Neuronal stem cell (in vitro differentiated cells): ENCODE data around the gene KDM5C.

Source experiments
- DNase-seq: peaks from one replicate; pipeline ENCODE4 v3.0.0-alpha.2; 2013; ENCODE audit warnings: low spot score
- H2AFZ ChIP-seq: one replicate; pipeline ENCODE4 v1.6.1; 2013; ENCODE audit warnings: mild to moderate bottlenecking, low read length, inconsistent platforms
- H2AK5ac ChIP-seq: 2 replicates; pipeline ENCODE4 v1.6.1; 2013; ENCODE audit warnings: low read depth, mild to moderate bottlenecking, inconsistent platforms, low read length, moderate library complexity, mixed read lengths
- H2BK120ac ChIP-seq: 2 replicates; pipeline ENCODE4 v1.6.1; 2013; ENCODE audit warnings: low read depth, mild to moderate bottlenecking, inconsistent platforms, low read length, moderate library complexity, mixed read lengths
- H2BK12ac ChIP-seq: one replicate; pipeline ENCODE4 v1.6.1; 2013; ENCODE audit warnings: low read length, inconsistent platforms
- H2BK15ac ChIP-seq: 2 replicates; pipeline ENCODE4 v1.6.1; 2013; ENCODE audit warnings: mild to moderate bottlenecking, low read length, inconsistent platforms, mixed read lengths
- H2BK5ac ChIP-seq: one replicate; pipeline ENCODE4 v1.6.1; 2013; ENCODE audit warnings: inconsistent platforms, mild to moderate bottlenecking, low read length, moderate library complexity
- H3K14ac ChIP-seq: one replicate; pipeline ENCODE4 v1.6.1; 2013; ENCODE audit warnings: low read length, inconsistent platforms
- H3K18ac ChIP-seq: 2 replicates; pipeline ENCODE4 v1.6.1; 2013; ENCODE audit warnings: low read length, inconsistent platforms
- H3K23ac ChIP-seq: 2 replicates; pipeline ENCODE4 v1.6.1; 2013; ENCODE audit warnings: low read depth, mild to moderate bottlenecking, mixed read lengths, low read length, inconsistent platforms; ENCODE audit not compliant: poor library complexity
- H3K27ac ChIP-seq: replicated peaks from 3 replicates; pipeline ENCODE4 v1.5.1; 2013; ENCODE audit warnings: low read length, inconsistent platforms
- H3K27me3 ChIP-seq, 3 experiments: 2 replicates each; pipeline ENCODE4 v1.6.1; 2013; ENCODE audit warnings: low read length in 3 of 3, mild to moderate bottlenecking in 2 of 3, inconsistent platforms in 1 of 3, low read depth in 1 of 3, mixed read lengths in 1 of 3, moderate library complexity in 1 of 3; ENCODE audit not compliant: control insufficient read depth in 3 of 3, insufficient read depth in 3 of 3
- H3K36me3 ChIP-seq, 2 donors: replicated peaks in 1 of 2; 2 replicates each; pipeline ENCODE4 v1.6.1; 2013; ENCODE audit warnings: low read length in 2 of 2; ENCODE audit not compliant: control insufficient read depth in 2 of 2, insufficient read depth in 2 of 2
- H3K4ac ChIP-seq: 2 replicates; pipeline ENCODE4 v1.6.1; 2013; ENCODE audit warnings: inconsistent platforms, mild to moderate bottlenecking, low read length, moderate library complexity
- H3K4me1 ChIP-seq, 2 donors: 1 replicate in 1 of 2; 2 replicates in 1 of 2; pipeline ENCODE4 v1.6.1; 2013; ENCODE audit warnings: low read length in 2 of 2, low read depth in 1 of 2; ENCODE audit not compliant: control insufficient read depth in 2 of 2, insufficient read depth in 1 of 2
- H3K4me2 ChIP-seq: one replicate; pipeline ENCODE4 v1.6.1; 2013; ENCODE audit warnings: mild to moderate bottlenecking, low read length, inconsistent platforms; ENCODE audit not compliant: insufficient read depth, poor library complexity, severe bottlenecking
- H3K4me3 ChIP-seq, 2 donors: 2 replicates each; pipeline ENCODE4 v1.5.1; 2013; ENCODE audit warnings: low read length in 2 of 2, mild to moderate bottlenecking in 2 of 2, inconsistent platforms in 1 of 2, moderate library complexity in 1 of 2
- H3K79me1 ChIP-seq: one replicate; pipeline ENCODE4 v1.6.1; 2013; ENCODE audit warnings: low read depth, mild to moderate bottlenecking, inconsistent platforms, low read length, moderate library complexity
- H3K9ac ChIP-seq: one replicate; pipeline ENCODE4 v1.6.1; 2013; ENCODE audit warnings: mild to moderate bottlenecking, low read depth, low read length, inconsistent platforms; ENCODE audit not compliant: poor library complexity
- H3K9me3 ChIP-seq, 2 donors: replicated peaks in 1 of 2; 2 replicates each; pipeline versions ENCODE3 to v1.6.1; 2013; ENCODE audit warnings: low read length in 2 of 2, mild to moderate bottlenecking in 2 of 2, inconsistent platforms in 1 of 2, low read depth in 1 of 2, mixed read lengths in 1 of 2, moderate library complexity in 1 of 2; ENCODE audit not compliant: control insufficient read depth in 2 of 2, insufficient read depth in 1 of 2
- H4K8ac ChIP-seq: one replicate; pipeline ENCODE4 v1.6.1; 2013; ENCODE audit warnings: low read depth, mild to moderate bottlenecking, inconsistent platforms, low read length, moderate library complexity
- H4K91ac ChIP-seq: one replicate; pipeline ENCODE4 v1.6.1; 2013; ENCODE audit warnings: low read length, low read depth, mild to moderate bottlenecking, inconsistent platforms; ENCODE audit not compliant: poor library complexity
- WGBS, 2 donors: extraction: QIAGEN DNeasy Blood & Tissue Kit; methylation state at CpG; one replicate each; pipeline ENCODE4 v1.1.7; 2013; ENCODE audit warnings: missing lambda C conversion rate in 2 of 2, mixed read lengths in 1 of 2; ENCODE audit not compliant: insufficient read length in 2 of 2, insufficient replicate concordance in 1 of 2; ENCODE audit errors: extremely low coverage in 2 of 2; 5-methylcytosine and 5-hydroxymethylcytosine counted together

Gene KDM5C

DNA sequence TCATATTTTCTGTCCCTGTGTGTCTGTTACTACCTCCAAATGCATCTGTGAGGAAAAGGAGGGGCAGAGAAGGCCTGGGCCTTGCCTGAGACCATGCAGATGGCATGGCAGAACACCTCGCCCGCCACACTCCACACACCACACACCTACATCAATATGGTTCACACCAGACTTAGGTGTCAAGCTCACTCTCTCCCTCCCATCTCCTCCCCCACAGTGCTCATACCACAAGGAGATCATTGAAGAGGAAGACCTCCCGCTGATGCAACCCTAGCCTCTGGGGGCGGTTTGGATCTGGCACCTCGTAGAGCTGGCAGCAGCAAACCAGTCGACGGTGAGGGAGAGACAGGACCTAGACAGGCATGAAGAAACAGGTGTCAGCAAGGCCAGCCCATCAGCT is 16.6 kb upstream of the KDM5C start:
- no peak overlapping the region for H2BK120ac ChIP-seq
- H3K4me3 ChIP-seq: no peak overlapping the region
- no peak overlapping the region for H3K23ac ChIP-seq
- H3K4me2 ChIP-seq: no peak overlapping the region
- no peak overlapping the region for H4K8ac ChIP-seq
- H2BK5ac ChIP-seq: no peak overlapping the region
- H3K36me3 ChIP-seq: no peaks in the 10 kb centered on the region
- no peak overlapping the region for H3K14ac ChIP-seq
- H3K27me3 ChIP-seq: no peaks in the 10 kb centered on the region
- no peak overlapping the region for H3K9ac ChIP-seq
- no peak overlapping the region for H3K27ac ChIP-seq
- no peak overlapping the region for H4K91ac ChIP-seq
- H2BK15ac ChIP-seq: no peak overlapping the region
- DNase-seq: no peak
- no peaks in the 10 kb centered on the region for H3K9me3 ChIP-seq
- H2AK5ac ChIP-seq: no peak overlapping the region
- WGBS, 2 donors: no CpG with 5 or more reads among the region's 7 CpGs
- H2BK12ac ChIP-seq: no peak overlapping the region
- H3K4me1 ChIP-seq: no peaks in the 10 kb centered on the region
- no peaks in the 10 kb centered on the region for H3K79me1 ChIP-seq
- H3K4ac ChIP-seq: no peak overlapping the region
- no peak overlapping the region for H2AFZ ChIP-seq
- H3K18ac ChIP-seq: no peak overlapping the region

DNA sequence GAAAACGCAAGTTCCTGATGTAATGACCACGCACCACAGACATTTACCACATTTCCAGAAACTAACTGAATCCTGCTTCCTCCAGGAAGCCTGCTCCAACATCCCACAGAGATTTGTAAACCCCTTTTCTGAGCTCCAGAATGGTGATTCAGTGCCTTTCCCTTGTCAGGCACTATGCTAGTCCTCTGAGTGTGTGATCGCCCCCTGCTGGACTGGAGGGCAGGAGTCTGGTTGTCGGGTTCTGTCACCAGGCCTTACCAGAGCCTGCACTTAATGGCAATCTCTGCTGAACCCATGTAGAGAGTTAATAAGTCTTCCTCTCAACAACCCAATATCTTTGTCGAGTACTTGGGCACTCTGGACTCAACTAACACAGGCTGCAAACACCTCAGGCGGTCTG is 14.5 kb upstream of the KDM5C start:
- Histone ChIP-seq H3K79me1 (no peaks in the 10 kb centered on the region), H2BK120ac (no peak overlapping the region), H3K23ac (no peak overlapping the region), H3K4ac (no peak overlapping the region), H3K4me3 (no peak overlapping the region), H3K27ac (no peak overlapping the region), H3K4me2 (no peak overlapping the region), H4K8ac (no peak overlapping the region), H3K18ac (no peak overlapping the region), H2AK5ac (no peak overlapping the region), H4K91ac (no peak overlapping the region), H3K9me3 (no peaks in the 10 kb centered on the region), H3K36me3 (no peaks in the 10 kb centered on the region), H3K9ac (no peak overlapping the region), H2BK5ac (no peak overlapping the region), H3K27me3 (no peaks in the 10 kb centered on the region), H3K14ac (no peak overlapping the region), H2BK15ac (no peak overlapping the region), H2BK12ac (no peak overlapping the region), H3K4me1 (no peaks in the 10 kb centered on the region), H2AFZ (no peak overlapping the region)
- no CpG with 5 or more reads among the region's 6 CpGs for WGBS, 2 donors
- DNase-seq: no peak

DNA sequence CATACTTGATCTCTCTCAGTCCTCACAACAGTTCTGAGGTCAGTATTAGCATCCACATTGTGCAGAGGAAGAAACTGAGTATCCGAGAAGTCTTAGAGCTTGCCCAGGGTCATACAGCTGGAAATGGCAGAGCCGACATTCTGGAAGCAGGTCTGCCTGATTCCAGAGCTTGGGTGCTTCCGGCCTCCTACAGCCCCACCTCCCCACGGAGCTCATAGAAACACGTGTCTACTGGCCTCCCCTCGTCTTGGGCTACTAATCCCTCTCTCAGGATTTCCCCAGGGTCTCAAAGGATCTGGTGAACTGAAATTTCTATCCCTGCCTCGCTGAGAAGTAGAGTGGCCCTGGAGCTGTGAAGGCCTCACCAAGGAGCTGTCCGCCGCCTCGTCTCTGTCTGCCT is 12.0 kb upstream of the KDM5C start:
- no peak overlapping the region for H3K4me3 ChIP-seq
- H2AFZ ChIP-seq: no peak overlapping the region
- no peak overlapping the region for H2BK120ac ChIP-seq
- no peaks in the 10 kb centered on the region for H3K4me1 ChIP-seq
- no peak overlapping the region for H3K18ac ChIP-seq
- H3K36me3 ChIP-seq: no peaks in the 10 kb centered on the region
- H2BK5ac ChIP-seq: no peak overlapping the region
- H3K27me3 ChIP-seq: no peaks in the 10 kb centered on the region
- no peak overlapping the region for H3K23ac ChIP-seq
- H3K4me2 ChIP-seq: no peak overlapping the region
- no peak overlapping the region for H4K8ac ChIP-seq
- no peak overlapping the region for H2BK15ac ChIP-seq
- H3K4ac ChIP-seq: no peak overlapping the region
- WGBS, 2 donors: no CpG with 5 or more reads among the region's 10 CpGs
- H3K27ac ChIP-seq: no peak overlapping the region
- no peak overlapping the region for H3K14ac ChIP-seq
- H3K9me3 ChIP-seq: no peaks in the 10 kb centered on the region
- no peak for DNase-seq
- no peak overlapping the region for H4K91ac ChIP-seq
- no peak overlapping the region for H2BK12ac ChIP-seq
- no peaks in the 10 kb centered on the region for H3K79me1 ChIP-seq
- no peak overlapping the region for H3K9ac ChIP-seq
- H2AK5ac ChIP-seq: no peak overlapping the region

DNA sequence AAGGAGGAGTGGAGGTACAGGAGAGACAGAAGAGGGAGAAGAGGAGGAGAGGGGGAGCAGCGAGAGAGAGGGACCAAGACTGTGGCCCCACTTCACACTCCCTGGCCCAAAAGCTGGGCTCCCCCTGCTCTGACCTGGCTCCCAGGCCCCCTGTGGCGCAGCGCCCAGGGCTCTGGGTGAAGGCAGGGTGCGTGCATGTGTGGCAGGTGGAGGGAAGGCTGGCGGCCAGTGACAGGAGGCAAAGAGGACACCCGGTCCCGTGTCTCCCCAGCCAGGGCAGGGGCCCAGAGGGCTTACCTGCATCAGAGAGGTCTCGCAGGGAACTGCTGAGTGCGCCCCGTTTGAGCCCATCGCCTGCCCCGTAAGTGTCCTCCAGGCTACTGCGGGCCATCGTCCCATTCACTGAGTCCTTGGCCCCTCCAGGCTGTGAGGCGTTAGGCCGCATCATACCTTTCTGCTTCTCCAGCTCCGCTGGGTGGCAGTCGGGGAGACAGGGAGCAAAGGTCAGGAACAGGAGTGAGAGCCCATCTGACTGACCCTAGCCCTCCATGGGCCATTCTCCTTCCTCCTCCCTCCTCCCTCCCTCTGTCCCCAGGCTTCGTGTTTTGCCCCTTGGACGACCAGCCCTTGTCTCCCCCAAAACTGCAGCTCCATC is 11.1 kb upstream of the KDM5C start:
- Histone ChIP-seq H2AK5ac (no peak overlapping the region), H3K9ac (no peak overlapping the region), H4K91ac (no peak overlapping the region), H3K36me3 (no peaks in the 10 kb centered on the region), H3K27me3 (no peaks in the 10 kb centered on the region), H3K18ac (no peak overlapping the region), H3K4me2 (no peak overlapping the region), H2BK120ac (no peak overlapping the region), H3K14ac (no peak overlapping the region), H3K27ac (no peak overlapping the region), H2BK12ac (no peak overlapping the region), H3K23ac (no peak overlapping the region), H3K4me1 (no peaks in the 10 kb centered on the region), H2AFZ (no peak overlapping the region), H4K8ac (no peak overlapping the region), H3K4ac (no peak overlapping the region), H3K79me1 (no peaks in the 10 kb centered on the region), H3K4me3 (no peak overlapping the region), H3K9me3 (no peaks in the 10 kb centered on the region), H2BK15ac (no peak overlapping the region), H2BK5ac (no peak overlapping the region)
- WGBS, 2 donors: no CpG with 5 or more reads among the region's 20 CpGs
- DNase-seq: no peak
